PC-3 (cell line): Measurements from ENCODE around the gene DPH3. TPM values are rescaled to one million over a fixed set of nuclear protein-coding genes. Genes with fewer than 3 reads are reported as not detected.

Source experiments
- ATAC-seq: fragments of 200-7000 bp; cut with Tn5 transposase; 2 replicates; pipeline ENCODE4 v1.9.1; 2020; ENCODE audit warnings: mild to moderate bottlenecking, moderate library complexity
- BruUV-seq: library from RNA; stranded (reverse); fragments of 400-500 nt; replicated peaks from 2 replicates; lab custom pipeline; 2021; lab: Mats Ljungman, UMichigan
- CTCF ChIA-PET: fragments of 300-600 bp; sonication (Branson Sonifier 250); formaldehyde crosslinking; loops from one replicate; lab custom pipeline; 2022; ENCODE audit warnings: antibody characterized with exemption; lab: Charles Lee
- POLR2A ChIA-PET: fragments of 300-600 bp; sonication (Branson Sonifier 250); formaldehyde crosslinking; loops from one replicate; lab custom pipeline; 2022; ENCODE audit warnings: antibody characterized with exemption; ENCODE audit not compliant: unreplicated experiment; lab: Charles Lee
- DNase-seq: peaks from one replicate; pipeline ENCODE4 v3.0.0-alpha.2; 2015
- H2AFZ ChIP-seq: fragments of 300-600 bp; sonication (generic); 2 replicates; pipeline ENCODE4 v1.6.0; 2016; ENCODE audit warnings: antibody characterized with exemption, low read length
- H3F3A ChIP-seq: fragments of 300-600 bp; sonication (generic); one replicate; pipeline ENCODE4 v1.6.0; 2017; ENCODE audit warnings: antibody characterized with exemption, low read length, control low read depth, mild to moderate bottlenecking; ENCODE audit not compliant: unreplicated experiment
- H3K27ac ChIP-seq: fragments of 300-600 bp; sonication (generic); 2 replicates; pipeline ENCODE4 v1.5.1; 2016; ENCODE audit warnings: mild to moderate bottlenecking, low read length
- H3K27me3 ChIP-seq: fragments of 300-600 bp; sonication (generic); 2 replicates; pipeline ENCODE4 v1.6.1; 2016; ENCODE audit warnings: low read length, mixed read lengths
- H3K36me3 ChIP-seq: fragments of 300-600 bp; sonication (generic); 2 replicates; pipeline ENCODE4 v1.6.1; 2016; ENCODE audit warnings: low read depth, mixed run types, low read length, mixed read lengths
- H3K4me1 ChIP-seq: fragments of 300-600 bp; sonication (generic); 2 replicates; pipeline ENCODE4 v1.5.1; 2016; ENCODE audit warnings: low read length; ENCODE audit not compliant: insufficient read depth
- H3K4me2 ChIP-seq: fragments of 300-600 bp; sonication (generic); 2 replicates; pipeline ENCODE4 v1.6.0; 2016; ENCODE audit warnings: low read length
- H3K4me3 ChIP-seq: fragments of 300-600 bp; sonication (generic); 2 replicates; pipeline ENCODE4 v1.5.1; 2016; ENCODE audit warnings: mild to moderate bottlenecking, low read length, mixed read lengths
- H3K79me2 ChIP-seq: fragments of 300-600 bp; sonication (generic); 2 replicates; pipeline ENCODE4 v1.6.1; 2017; ENCODE audit warnings: low read length, mixed read lengths
- H3K9ac ChIP-seq: fragments of 300-600 bp; sonication (generic); 2 replicates; pipeline ENCODE4 v1.6.0; 2016; ENCODE audit warnings: mild to moderate bottlenecking, low read length
- H3K9me2 ChIP-seq: fragments of 300-600 bp; sonication (generic); replicated peaks from 2 replicates; pipeline ENCODE4 v1.6.1; 2016; ENCODE audit warnings: mixed run types, low read length, mixed read lengths
- H3K9me3 ChIP-seq: fragments of 300-600 bp; sonication (generic); 2 replicates; pipeline ENCODE4 v1.6.1; 2016; ENCODE audit warnings: low read length, mixed read lengths
- H4K20me1 ChIP-seq: fragments of 300-600 bp; sonication (generic); 2 replicates; pipeline ENCODE4 v1.6.1; 2016; ENCODE audit warnings: low read length, mixed read lengths
- EZH2 ChIP-seq: fragments of 300-600 bp; sonication (generic); IDR thresholded peaks from one replicate; pipeline ENCODE4 v1.6.1; 2017; ENCODE audit warnings: antibody characterized with exemption, mild to moderate bottlenecking, low read length; ENCODE audit not compliant: unreplicated experiment
- EZH2phosphoT487 ChIP-seq: fragments of 300-600 bp; sonication (generic); IDR thresholded peaks from 2 replicates; pipeline ENCODE4 v1.6.1; 2018; ENCODE audit warnings: mild to moderate bottlenecking, antibody characterized with exemption, low read length, borderline replicate concordance
- intact Hi-C: fragments of 100-400 bp; cut with micrococcal nuclease; formaldehyde crosslinking; loops from 2 replicates; pipeline ENCODE4 v1.9.0; 2023
- total RNA-seq: library from RNA; depleted of rRNA; stranded (reverse); fragments of >200 nt; gene quantifications from 2 replicates; pipeline ENCODE4 v1.2.3, GENCODE V29; 2014
- TF ChIP-seq, protein P1 (sequence below): fragments of 300-600 bp; sonication (generic); conservative IDR thresholded peaks from 2 replicates; pipeline ENCODE4 v1.5.1; 2017; ENCODE audit warnings: antibody characterized with exemption, low read depth, mild to moderate bottlenecking, low read length

Gene DPH3
- total RNA-seq, 1 experiment from 2014 or later = 10.2 TPM

DNA sequence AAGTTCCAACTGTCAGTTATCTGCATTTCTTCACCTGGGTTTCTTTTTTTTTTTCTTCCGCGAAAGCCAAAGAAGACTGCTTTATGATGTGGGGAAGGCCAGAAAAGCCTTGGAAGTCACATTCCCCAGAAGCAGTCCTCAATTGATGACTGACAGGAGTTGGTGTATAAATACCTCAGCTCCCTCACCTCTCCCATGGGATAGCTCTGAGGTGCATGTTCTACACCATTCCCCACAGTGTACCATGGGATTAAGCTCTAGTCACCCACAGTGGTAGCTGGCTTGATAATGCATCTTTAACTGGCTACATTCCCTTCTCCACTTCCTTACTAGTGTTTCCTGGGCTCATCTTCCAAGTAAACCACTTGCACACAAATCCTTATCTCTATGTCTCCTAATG is 30.5 kb downstream of the DPH3 start:
- Histone ChIP-seq H2AFZ (no peak overlapping the region), H3K9me3 (no peaks in the 10 kb centered on the region)
- no peak for ATAC-seq

DNA sequence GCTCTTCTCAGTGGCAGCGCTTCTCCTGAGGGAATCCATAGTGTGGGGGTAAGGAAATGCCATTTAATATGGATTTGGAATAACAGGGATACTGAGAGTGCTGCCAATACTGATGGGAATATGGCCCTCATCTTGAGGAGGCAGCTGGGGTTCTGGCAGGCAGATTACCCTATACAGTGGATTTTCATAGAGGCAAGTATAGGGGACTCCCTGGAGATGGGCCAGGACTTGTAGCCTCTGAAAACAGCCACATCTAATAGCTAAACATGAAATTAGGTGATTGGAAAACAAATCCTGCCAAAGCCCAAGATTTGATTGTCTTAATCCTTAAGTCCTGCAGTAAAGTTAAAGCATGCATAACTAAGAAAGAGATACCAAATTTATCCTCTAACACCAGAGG is 30.9 kb downstream of the DPH3 start:
- CTCF ChIA-PET = no interaction called here
- no TSS peak for BruUV-seq
- POLR2A ChIA-PET = interaction anchor here (0.6 kb wide), 1 partner anchor 159 kb away, joined by 3 read pairs; no protein-coding TSS in a partner anchor

More for the DNA sequence above, 30.5 kb downstream of the DPH3 start:
- ChIA-PET POLR2A (interaction anchor here (0.6 kb wide), 1 partner anchor 159 kb away, joined by 3 read pairs; no protein-coding TSS in a partner anchor), CTCF (interaction anchor here (0.6 kb wide), 1 partner anchor 14 kb away, joined by 5 read pairs; no protein-coding TSS in a partner anchor)
- no peak for DNase-seq
- Histone ChIP-seq H3K79me2 (no peaks in the 10 kb centered on the region), H3K4me1 (peaks cover 2% of the 10 kb centered on the region; the same call in 1 of the 2 replicates), H3K4me2 (no peak overlapping the region), H3K36me3 (no peaks in the 10 kb centered on the region), H3F3A (no peaks in the 10 kb centered on the region), H3K9ac (no peak overlapping the region), H3K27me3 (no peaks in the 10 kb centered on the region), H3K9me2 (no peaks in the 10 kb centered on the region), H3K27ac (no peak overlapping the region), H4K20me1 (no peaks in the 10 kb centered on the region), H3K4me3 (no peak overlapping the region)
- BruUV-seq = no TSS peak
- TF ChIP-seq, protein P1, sequence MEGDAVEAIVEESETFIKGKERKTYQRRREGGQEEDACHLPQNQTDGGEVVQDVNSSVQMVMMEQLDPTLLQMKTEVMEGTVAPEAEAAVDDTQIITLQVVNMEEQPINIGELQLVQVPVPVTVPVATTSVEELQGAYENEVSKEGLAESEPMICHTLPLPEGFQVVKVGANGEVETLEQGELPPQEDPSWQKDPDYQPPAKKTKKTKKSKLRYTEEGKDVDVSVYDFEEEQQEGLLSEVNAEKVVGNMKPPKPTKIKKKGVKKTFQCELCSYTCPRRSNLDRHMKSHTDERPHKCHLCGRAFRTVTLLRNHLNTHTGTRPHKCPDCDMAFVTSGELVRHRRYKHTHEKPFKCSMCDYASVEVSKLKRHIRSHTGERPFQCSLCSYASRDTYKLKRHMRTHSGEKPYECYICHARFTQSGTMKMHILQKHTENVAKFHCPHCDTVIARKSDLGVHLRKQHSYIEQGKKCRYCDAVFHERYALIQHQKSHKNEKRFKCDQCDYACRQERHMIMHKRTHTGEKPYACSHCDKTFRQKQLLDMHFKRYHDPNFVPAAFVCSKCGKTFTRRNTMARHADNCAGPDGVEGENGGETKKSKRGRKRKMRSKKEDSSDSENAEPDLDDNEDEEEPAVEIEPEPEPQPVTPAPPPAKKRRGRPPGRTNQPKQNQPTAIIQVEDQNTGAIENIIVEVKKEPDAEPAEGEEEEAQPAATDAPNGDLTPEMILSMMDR = no peak
- TF ChIP-seq EZH2phosphoT487 = no peak
- no peak for TF ChIP-seq EZH2
- intact Hi-C loops = no loop called here

DNA sequence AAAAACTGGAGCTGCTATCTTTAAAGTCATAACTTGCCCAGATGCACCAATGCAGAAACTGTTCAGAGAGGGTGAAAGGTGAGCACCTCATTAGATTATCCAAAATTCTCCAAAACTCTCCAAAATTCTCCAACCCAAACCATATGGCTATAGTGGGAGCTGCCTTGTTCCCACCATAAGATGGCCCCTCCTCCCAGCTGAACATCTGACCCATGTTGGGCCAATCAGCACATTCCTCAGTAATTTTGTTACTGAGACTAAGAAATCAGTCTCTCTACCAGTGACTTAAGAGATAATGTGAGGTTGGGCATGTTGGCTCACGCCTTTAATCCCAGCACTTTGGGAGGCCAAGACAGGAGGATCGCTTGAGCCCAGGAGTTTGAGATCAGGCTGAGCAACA is 32.8 kb downstream of the DPH3 start:
- H3K9me2 ChIP-seq = no peaks in the 10 kb centered on the region
- no peaks in the 10 kb centered on the region for H3F3A ChIP-seq
- H3K36me3 ChIP-seq = no peaks in the 10 kb centered on the region
- CTCF ChIA-PET = no interaction called here
- BruUV-seq = no TSS peak
- no peaks in the 10 kb centered on the region for H4K20me1 ChIP-seq
- no peaks in the 10 kb centered on the region for H3K79me2 ChIP-seq
- H3K4me3 ChIP-seq = no peak overlapping the region
- no peak overlapping the region for H3K4me2 ChIP-seq
- no peaks in the 10 kb centered on the region for H3K4me1 ChIP-seq
- intact Hi-C loops = no loop called here
- TF ChIP-seq EZH2 (no peak), EZH2phosphoT487 (no peak)
- TF ChIP-seq, protein P1 = no peak
- DNase-seq (no peak), ATAC-seq (no peak)
- no peaks in the 10 kb centered on the region for H3K27me3 ChIP-seq
- no peaks in the 10 kb centered on the region for H3K9me3 ChIP-seq
- H3K9ac ChIP-seq = no peak overlapping the region
- H3K27ac ChIP-seq = no peak overlapping the region
- no peak overlapping the region for H2AFZ ChIP-seq
- POLR2A ChIA-PET = no interaction called here

More for the DNA sequence above, 30.9 kb downstream of the DPH3 start:
- no peak for ATAC-seq
- no peak overlapping the region for H3K4me2 ChIP-seq
- no peaks in the 10 kb centered on the region for H3K4me1 ChIP-seq
- no peaks in the 10 kb centered on the region for H4K20me1 ChIP-seq
- no peak overlapping the region for H3K4me3 ChIP-seq
- H3K27me3 ChIP-seq = no peaks in the 10 kb centered on the region
- no peaks in the 10 kb centered on the region for H3K79me2 ChIP-seq
- no peak for DNase-seq
- H3K9ac ChIP-seq = no peak overlapping the region
- H3K9me3 ChIP-seq = no peaks in the 10 kb centered on the region
- no peaks in the 10 kb centered on the region for H3F3A ChIP-seq
- H3K36me3 ChIP-seq = no peaks in the 10 kb centered on the region
- no peak overlapping the region for H3K27ac ChIP-seq
- intact Hi-C loops = no loop called here
- TF ChIP-seq EZH2 (no peak), EZH2phosphoT487 (no peak)
- TF ChIP-seq, protein P1 = no peak
- H3K9me2 ChIP-seq = no peaks in the 10 kb centered on the region
- no peak overlapping the region for H2AFZ ChIP-seq
